ENCODE results near the gene SNX22.

The SNX22 gene

DNA sequence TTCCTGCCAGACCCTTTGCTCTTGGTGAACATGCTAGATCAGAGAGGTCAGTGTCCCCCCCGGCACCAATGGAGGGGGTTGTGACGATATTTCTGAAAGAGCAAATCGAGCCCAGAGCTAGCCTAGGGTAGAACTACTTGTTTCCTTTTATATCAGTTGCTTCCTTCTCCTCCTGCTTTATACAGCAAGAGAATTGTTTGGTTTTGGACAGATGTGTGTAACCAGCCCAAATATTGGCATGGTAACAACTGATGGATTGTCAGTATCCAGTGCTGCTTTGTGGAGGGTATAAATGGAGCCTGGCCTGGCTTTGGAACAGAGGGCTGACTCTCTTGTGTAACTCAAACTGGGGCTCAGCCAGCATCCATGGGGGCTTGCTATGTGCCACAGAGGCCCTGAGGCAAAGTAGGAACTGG lies 28.6 kb upstream of the SNX22 start:
- POLR2A ChIA-PET (ENCODE audit: low non-redundant PET) = no interaction called here
- DNase-seq (ENCODE audit: low spot score) = no peak
- H3K27ac ChIP-seq = no peak overlapping the region
- TF ChIP-seq, protein P1, sequence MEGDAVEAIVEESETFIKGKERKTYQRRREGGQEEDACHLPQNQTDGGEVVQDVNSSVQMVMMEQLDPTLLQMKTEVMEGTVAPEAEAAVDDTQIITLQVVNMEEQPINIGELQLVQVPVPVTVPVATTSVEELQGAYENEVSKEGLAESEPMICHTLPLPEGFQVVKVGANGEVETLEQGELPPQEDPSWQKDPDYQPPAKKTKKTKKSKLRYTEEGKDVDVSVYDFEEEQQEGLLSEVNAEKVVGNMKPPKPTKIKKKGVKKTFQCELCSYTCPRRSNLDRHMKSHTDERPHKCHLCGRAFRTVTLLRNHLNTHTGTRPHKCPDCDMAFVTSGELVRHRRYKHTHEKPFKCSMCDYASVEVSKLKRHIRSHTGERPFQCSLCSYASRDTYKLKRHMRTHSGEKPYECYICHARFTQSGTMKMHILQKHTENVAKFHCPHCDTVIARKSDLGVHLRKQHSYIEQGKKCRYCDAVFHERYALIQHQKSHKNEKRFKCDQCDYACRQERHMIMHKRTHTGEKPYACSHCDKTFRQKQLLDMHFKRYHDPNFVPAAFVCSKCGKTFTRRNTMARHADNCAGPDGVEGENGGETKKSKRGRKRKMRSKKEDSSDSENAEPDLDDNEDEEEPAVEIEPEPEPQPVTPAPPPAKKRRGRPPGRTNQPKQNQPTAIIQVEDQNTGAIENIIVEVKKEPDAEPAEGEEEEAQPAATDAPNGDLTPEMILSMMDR (conservative IDR thresholded peaks at IDR 0.05; ENCODE audit: low read depth) = no peak
- CTCF ChIA-PET = interaction anchor here (0.6 to 1.0 kb wide), 2 partner anchors 8 to 10 kb away, joined by 3 to 8 read pairs; no protein-coding TSS in a partner anchor

DNA sequence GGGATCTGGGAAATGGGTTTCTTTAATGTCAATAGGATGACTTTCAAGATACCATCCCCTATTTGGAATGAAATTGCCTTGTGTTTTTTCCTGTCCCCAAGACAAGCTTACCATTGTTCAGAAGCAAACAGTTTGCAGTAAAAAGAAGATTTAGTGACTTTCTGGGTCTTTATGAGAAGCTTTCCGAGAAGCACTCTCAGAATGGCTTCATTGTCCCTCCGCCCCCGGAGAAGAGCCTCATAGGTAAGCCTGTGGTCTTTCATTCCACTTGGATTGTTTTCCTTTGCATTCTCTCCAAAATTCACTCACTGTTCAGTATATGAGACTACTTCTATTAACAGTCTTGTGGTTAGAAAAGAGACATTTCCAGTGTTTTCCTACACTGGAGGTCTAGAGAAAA lies 25.6 kb upstream of the SNX22 start:
- CTCF ChIA-PET = interaction anchor here (1.0 kb wide), 1 partner anchor 27 kb away, joined by 6 read pairs; no protein-coding TSS in a partner anchor
- H3K27ac ChIP-seq = no peak overlapping the region
- TF ChIP-seq, protein P1 (conservative IDR thresholded peaks at IDR 0.05; ENCODE audit: low read depth) = no peak
- no peak for DNase-seq (ENCODE audit: low spot score)
- POLR2A ChIA-PET (ENCODE audit: low non-redundant PET) = interaction anchor here (0.5 kb wide), 1 partner anchor 27 kb away, joined by 3 read pairs; no protein-coding TSS in a partner anchor

DNA sequence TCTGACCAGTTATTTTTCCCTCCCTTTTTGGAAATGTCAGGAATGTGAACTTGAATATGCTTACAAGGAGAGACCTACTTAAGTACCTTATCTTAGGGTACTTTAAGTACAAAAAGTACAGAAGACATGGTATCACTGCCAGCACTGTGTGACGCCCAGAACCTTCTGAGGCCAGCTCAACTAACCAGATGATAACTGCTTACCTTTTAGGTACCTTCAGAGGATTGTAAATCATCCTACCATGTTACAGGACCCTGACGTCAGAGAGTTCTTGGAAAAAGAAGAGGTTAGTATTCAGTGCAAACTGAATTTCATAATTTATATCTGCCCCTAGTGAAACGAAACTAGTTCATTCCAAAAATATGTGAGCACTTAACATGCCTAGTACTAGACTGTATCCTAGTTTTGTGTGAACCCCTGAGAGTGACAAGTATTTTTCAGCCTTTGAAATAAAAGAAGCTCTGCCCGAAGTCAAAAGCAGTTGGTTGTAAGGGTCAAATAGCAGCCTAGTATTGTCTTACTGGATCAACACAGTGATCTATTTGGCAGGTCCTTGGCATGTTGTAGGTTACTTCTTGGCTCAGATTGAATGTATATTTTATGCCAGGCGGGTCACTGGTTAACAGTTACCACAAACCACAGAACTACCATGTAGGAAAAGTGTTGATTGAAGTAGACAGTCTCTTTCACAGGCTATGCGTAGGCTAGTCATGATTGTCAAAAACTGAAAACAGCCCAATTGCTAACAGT lies 23.8 kb upstream of the SNX22 start:
- POLR2A ChIA-PET (ENCODE audit: low non-redundant PET) = no interaction called here
- TF ChIP-seq, protein P1 (conservative IDR thresholded peaks at IDR 0.05; ENCODE audit: low read depth) = no peak
- CTCF ChIA-PET = no interaction called here
- no peak overlapping the region for H3K27ac ChIP-seq
- no peak for DNase-seq (ENCODE audit: low spot score)

DNA sequence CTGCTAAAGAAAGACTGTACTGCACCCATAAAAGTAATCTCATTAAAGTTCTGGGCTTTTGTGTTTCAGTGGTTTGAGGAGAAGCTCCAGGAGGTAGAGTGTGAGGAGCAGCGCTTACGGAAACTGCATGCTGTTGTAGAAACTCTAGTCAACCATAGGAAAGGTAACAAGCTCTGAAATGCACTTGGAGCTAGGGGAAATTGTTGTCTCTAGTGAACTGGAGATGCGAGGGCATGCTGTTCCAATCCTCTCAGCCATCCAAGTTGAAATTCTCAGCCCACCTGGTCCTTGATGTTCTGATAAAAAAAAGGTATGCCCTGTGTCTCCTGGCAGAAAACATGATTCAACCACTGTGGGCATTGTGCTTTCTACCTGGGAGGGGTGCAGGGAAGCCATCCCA lies 21.4 kb upstream of the SNX22 start:
- no peak overlapping the region for H3K27ac ChIP-seq
- POLR2A ChIA-PET (ENCODE audit: low non-redundant PET) = no interaction called here
- CTCF ChIA-PET = interaction anchor here (0.6 to 2.1 kb wide), 2 partner anchors 23 to 51 kb away, joined by 3 to 7 read pairs; no protein-coding TSS in a partner anchor
- TF ChIP-seq, protein P1 (conservative IDR thresholded peaks at IDR 0.05; ENCODE audit: low read depth) = no peak
- DNase-seq (ENCODE audit: low spot score) = no peak

DNA sequence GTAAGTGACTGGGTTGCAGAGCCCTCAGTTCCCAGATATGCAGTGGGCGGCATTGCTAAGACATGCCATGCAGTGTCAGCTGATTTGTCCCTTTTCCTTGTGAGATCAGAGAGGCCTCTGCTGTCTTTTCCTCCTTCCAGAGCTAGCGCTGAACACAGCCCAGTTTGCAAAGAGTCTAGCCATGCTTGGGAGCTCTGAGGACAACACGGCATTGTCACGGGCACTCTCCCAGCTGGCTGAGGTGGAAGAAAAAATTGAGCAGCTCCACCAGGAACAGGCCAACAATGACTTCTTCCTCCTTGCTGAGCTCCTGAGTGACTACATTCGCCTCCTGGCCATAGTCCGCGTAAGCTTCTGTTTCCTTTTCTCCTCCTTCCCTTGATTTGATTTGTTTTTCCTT lies 20.0 kb upstream of the SNX22 start:
- POLR2A ChIA-PET (ENCODE audit: low non-redundant PET) = no interaction called here
- no peak for DNase-seq (ENCODE audit: low spot score)

DNA sequence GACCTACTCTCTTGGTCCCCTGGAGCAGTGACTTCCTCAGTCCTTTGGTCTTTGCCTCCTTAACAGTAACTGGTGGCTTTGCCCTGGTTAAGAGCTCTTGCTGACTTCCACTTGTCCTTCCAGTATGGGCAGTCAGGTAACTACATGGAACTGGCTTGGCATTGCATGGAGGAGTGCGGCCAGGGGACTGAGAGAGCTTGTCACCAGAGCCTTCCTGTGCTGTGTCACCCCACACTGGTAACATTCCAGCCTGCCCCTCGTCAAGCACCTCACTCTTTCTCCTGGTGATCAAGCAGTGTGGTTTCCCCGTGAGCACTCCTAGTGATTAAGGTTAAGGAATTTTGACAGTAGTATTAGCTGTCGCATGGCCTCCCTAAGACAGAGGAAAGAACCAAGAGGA lies 19.3 kb upstream of the SNX22 start:
- POLR2A ChIA-PET (ENCODE audit: low non-redundant PET) = no interaction called here
- no peak overlapping the region for H3K27ac ChIP-seq
- DNase-seq (ENCODE audit: low spot score) = no peak
- TF ChIP-seq, protein P1 (conservative IDR thresholded peaks at IDR 0.05; ENCODE audit: low read depth) = no peak
- CTCF ChIA-PET = interaction anchor here (1.2 to 2.1 kb wide), 2 partner anchors 15 to 21 kb away, joined by 4 to 7 read pairs; no protein-coding TSS in a partner anchor

More for the DNA sequence above, 20.0 kb upstream of the SNX22 start:
- CTCF ChIA-PET = interaction anchor here (0.9 to 2.1 kb wide), 4 partner anchors 9 to 22 kb away, joined by 3 to 7 read pairs (median 4); no protein-coding TSS in a partner anchor
- no peak overlapping the region for H3K27ac ChIP-seq
- TF ChIP-seq, protein P1 (conservative IDR thresholded peaks at IDR 0.05; ENCODE audit: low read depth) = no peak
